HL-60/S4 treated with retinoic acid at 250 ng/mL for 4 days and 3 days (cell line): Measurements from ENCODE around the gene ANO2.

Source experiments
- in situ Hi-C: fragments of 300-500 bp; cut with MboI; formaldehyde crosslinking; loops from 2 replicates; pipeline ENCODE4 v1.7.0; 2022; ENCODE audit warnings: low sequenced_read_pairs

The ANO2 gene

GRCh38 chr12:5630726-5631125, 314.3 kb downstream of the ANO2 start:
- in situ Hi-C loops = no loop called here

- in situ Hi-C loops = no loop called here
Measured at GRCh38 chr12:5628501-5628900, 316.6 kb downstream of the ANO2 start.

GRCh38 chr12:5627053-5627630, 317.9 kb downstream of the ANO2 start:
- in situ Hi-C loops = no loop called here

- in situ Hi-C loops = no loop called here
Measured at GRCh38 chr12:5626151-5626550, 318.9 kb downstream of the ANO2 start.

- in situ Hi-C loops = no loop called here
Measured at GRCh38 chr12:5624486-5625272, 320.4 kb downstream of the ANO2 start.

GRCh38 chr12:5623411-5623810, 321.6 kb downstream of the ANO2 start:
- in situ Hi-C loops = no loop called here

GRCh38 chr12:5622280-5622679, 322.8 kb downstream of the ANO2 start:
- in situ Hi-C loops = no loop called here

GRCh38 chr12:5621329-5621728, 323.7 kb downstream of the ANO2 start:
- in situ Hi-C loops = no loop called here

- in situ Hi-C loops = no loop called here
Measured at GRCh38 chr12:5620896-5621295, 324.2 kb downstream of the ANO2 start.

- in situ Hi-C loops = no loop called here
Measured at GRCh38 chr12:5619628-5620027, 325.4 kb downstream of the ANO2 start.

GRCh38 chr12:5616854-5617253, 328.2 kb downstream of the ANO2 start:
- in situ Hi-C loops = no loop called here

- in situ Hi-C loops = no loop called here
Measured at GRCh38 chr12:5615760-5616159, 329.3 kb downstream of the ANO2 start.

- in situ Hi-C loops = no loop called here
Measured at GRCh38 chr12:5614256-5614655, 330.8 kb downstream of the ANO2 start.

GRCh38 chr12:5612556-5613410, 332.3 kb downstream of the ANO2 start:
- in situ Hi-C loops = no loop called here

GRCh38 chr12:5611162-5611561, 333.9 kb downstream of the ANO2 start:
- in situ Hi-C loops = no loop called here

GRCh38 chr12:5599378-5599777, 345.7 kb downstream of the ANO2 start:
- in situ Hi-C loops = no loop called here

GRCh38 chr12:5593998-5594397, 351.1 kb downstream of the ANO2 start:
- in situ Hi-C loops = no loop called here

- in situ Hi-C loops = no loop called here
Measured at GRCh38 chr12:5593086-5593485, 352.0 kb downstream of the ANO2 start.

- in situ Hi-C loops = no loop called here
Measured at GRCh38 chr12:5592310-5592709, 352.7 kb downstream of the ANO2 start.

- in situ Hi-C loops = no loop called here
Measured at GRCh38 chr12:5590316-5590715, 354.7 kb downstream of the ANO2 start.

GRCh38 chr12:5589054-5589453, 356.0 kb downstream of the ANO2 start:
- in situ Hi-C loops = no loop called here

GRCh38 chr12:5588591-5588990, 356.5 kb downstream of the ANO2 start:
- in situ Hi-C loops = no loop called here
